HG02623 (cell line): ENCODE results near the gene PGBD5.

Experiments used
- ATAC-seq: cut with Tn5 transposase; IDR thresholded peaks from one replicate; pipeline ENCODE4 v1.9.1; 2021; ENCODE audit warnings: moderate library complexity; ENCODE audit not compliant: unreplicated experiment

The PGBD5 gene

DNA sequence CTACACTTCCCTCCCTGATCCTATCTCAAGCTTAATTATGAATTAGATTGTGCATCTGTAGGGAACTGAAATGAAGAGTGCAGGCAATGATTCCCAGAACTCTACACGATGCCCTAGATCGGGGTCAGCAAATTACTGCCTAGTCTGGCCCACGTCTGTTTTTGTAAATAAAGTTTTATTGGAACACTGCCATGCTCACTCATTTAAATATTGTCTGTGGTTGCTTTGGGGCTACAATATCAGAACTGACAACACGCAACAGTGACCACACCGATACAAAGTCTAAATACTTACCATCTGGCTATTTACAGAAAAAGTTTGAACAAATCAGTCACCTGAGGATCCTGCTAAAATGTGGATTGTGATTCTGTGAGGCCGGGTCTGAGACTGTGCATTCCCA lies 74.1 kb downstream of the PGBD5 start:
- no peak for ATAC-seq

DNA sequence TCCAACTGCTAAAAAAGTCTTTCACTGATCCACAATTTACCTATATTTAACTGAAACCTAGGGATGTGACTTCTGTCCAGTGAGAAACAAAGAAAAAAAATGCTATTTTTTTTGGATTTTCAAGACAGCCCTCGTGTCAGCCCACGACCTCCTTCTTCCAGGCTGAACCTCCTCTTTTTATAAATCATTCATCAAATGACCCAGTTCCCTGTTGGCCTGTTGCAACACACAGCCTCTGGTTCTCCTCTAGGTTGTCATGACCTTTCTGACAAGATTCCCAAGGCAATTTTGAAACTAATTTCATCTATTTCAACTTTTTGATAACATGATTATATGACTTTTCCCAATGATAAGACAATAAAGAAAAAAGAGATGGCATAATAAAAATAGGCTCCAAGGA lies 74.6 kb downstream of the PGBD5 start:
- ATAC-seq = no peak

DNA sequence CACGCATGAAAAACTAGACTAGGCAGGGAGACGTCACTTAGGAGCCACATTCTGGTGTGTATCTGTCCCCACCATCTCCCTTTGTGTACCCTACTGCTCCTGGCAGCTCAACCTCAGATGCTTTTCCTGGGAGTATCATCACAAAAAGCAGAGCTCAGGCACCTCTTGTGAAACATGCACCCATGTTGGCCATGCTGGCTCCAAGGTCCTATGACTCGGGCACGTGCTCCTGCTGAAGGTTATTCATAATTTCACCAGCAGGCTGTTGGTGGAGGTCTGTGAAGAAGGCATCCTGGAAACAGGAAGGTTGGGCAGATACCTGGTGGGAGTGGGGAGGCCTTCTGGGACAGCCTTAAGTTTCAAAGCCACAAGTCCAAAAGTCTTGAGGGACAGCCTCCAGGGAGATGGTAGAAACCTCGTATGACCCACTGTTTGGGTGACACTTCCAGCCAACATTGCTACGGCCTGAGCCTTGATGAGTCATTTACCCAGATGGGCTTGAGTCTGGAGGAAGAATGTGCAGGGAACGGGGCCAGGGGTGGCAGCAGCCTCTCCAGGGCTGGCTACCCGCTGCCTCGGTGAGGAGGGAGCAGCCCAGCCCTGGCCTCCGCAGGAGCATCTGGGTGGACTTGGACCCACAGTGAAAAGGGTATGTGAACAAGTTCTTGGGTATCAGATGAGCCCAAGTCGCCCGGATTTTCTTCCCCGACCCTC lies 75.8 kb downstream of the PGBD5 start:
- ATAC-seq = no peak

DNA sequence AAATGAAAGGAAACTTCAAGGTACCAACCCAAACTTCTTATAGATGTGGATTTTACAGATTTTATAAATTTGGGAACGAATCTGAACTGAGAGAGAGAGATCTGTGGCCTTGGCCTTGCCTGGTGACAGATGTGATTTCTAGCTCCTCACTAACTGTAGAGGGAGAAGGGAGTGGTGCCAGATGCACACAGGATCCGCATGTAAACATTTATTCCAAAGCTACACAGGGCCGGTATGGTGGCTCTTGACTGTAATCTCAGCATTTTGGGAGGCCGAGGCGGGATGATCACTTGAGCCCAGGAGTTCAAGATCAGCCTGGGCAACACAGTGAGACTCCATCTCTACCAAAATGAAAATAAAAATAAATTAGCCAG lies 77.1 kb downstream of the PGBD5 start:
- ATAC-seq = no peak

DNA sequence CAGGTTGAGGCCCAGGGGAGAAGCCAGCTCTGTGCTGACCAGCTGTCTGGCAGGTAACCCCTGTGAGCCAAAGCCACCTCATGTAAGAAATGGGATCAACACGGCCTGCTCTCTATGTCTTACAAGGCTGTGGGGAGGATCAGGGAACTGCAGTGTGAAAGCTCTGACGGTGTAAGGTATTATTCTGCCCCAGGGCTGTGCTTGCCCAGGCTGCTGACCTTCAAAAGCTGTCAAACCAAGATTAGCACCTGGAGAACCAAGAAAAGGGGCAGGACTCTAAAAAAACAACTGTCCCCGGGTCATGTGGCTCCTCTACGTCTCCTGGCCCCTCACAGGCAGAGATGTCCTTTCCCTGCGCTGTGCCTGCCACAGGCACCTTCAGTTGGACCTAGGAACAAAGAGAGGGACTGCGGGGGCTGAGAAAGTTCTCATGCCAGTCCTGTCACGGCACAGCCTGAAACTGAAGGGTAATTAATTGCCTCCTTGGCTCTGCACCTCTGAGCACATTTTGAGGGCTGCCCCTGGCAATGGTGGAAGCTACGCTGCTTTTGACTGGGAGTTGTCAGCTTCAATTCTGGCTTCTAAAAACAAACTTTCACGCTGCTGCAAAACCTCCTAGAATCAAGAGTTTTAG lies 77.6 kb downstream of the PGBD5 start:
- ATAC-seq = no peak

DNA sequence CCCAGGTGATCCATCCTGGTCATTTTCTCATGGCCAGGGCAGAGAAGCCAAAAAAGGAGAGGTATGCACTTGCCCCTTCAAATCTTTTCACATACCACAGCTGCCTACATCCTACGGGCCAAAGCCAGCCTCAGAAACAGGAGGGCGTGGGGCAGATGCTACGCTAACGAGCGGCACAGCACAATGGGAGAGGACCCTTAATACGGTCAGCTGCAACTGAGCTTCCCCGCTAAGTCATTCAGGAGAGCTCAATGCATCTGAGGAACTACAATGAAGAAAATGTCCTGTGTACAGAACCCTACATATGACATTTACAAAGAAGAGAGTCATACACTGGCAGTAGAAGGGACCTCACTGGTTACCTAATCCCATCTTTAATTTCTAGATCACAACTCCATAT lies 78.2 kb downstream of the PGBD5 start:
- ATAC-seq = no peak

DNA sequence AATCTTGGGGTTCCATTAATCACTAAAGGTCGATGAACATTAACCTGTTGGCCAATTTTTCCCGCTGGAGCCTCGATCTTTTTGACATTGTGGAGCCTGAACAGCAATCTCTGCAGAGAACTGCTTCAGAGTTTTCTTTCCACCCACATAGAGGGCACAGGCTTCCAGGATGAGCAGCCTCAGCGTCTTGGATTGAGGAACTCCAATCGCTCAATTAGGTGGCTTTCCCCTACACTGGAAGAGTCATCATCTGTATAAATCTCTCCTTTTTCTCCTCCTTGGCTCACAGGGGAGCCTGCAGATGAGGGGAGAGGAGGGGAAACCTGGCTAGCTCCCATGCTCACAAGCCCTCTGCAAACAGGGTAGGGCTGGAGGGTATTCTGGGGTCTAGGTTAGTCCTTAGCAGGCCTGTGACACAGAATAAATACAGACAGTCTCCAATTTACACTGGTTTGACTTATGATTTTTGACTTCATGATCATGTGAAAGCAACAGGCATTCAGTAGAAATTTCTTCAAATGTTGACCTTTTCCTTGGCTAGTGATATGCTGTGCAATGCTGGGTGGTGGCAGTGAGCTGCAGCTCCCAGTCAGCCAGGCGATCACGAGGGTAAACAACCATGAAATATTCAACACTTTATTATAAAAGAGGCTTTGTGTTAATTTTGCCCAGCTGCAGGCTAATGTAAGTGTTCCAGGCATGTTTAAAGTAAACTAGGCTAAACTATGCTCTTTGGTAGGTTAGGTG lies 80.8 kb downstream of the PGBD5 start:
- no peak for ATAC-seq

DNA sequence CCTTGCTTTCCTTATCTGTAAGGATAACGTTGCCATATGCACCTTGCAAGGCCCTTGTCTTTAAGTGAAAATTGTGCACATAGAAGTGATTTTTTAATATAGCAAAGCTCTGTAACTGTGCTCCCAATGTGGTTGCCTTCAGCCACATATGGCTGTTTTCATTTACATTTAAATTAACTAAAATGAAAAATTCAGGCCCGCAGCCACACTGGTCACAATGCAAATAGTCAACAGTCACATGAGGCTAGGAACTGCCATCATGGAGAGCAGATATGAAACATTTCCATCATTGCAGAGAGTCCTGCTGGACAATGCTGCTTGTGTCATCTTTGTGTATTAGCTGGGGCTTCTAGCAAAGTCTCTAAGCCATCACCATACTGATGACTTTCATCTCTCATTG lies 83.4 kb downstream of the PGBD5 start:
- no peak for ATAC-seq

DNA sequence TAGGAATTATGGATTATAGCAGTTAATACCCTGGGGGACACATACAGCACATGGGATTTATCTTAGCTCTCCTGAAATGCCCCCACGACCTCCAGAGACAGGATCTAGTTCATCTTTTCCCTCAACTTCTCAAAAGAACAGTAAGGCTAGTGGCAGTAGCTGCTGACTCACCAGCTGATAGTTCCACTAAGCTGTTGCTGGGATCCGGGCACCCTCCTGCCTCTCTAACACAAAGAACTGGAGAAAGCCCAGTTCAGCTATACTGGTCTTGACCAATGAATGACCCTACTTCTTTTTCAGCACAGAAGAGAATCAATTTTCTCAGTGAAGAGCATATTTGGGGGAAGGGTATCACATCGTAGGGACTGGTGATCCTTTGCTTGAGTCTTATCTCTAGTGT lies 84.1 kb downstream of the PGBD5 start:
- ATAC-seq = no peak

DNA sequence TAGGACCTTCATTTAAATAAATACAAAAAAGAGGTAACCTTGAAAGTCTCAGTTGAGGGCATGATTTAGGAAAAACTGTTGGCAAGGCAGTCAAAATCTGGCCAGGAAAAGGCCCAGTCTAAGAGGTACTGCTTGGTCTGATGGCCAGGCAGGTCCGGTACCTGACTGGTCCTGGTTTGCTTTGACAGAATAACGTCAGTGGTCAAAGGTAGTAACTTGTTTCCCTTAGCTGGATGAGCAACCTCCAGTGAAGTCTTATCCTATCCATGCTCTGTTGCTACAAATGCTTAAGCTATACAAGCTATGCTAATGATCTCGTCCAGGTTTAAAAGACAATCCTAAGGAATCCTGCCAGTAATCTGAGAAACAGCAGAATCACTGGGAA lies 85.0 kb downstream of the PGBD5 start:
- no peak for ATAC-seq

DNA sequence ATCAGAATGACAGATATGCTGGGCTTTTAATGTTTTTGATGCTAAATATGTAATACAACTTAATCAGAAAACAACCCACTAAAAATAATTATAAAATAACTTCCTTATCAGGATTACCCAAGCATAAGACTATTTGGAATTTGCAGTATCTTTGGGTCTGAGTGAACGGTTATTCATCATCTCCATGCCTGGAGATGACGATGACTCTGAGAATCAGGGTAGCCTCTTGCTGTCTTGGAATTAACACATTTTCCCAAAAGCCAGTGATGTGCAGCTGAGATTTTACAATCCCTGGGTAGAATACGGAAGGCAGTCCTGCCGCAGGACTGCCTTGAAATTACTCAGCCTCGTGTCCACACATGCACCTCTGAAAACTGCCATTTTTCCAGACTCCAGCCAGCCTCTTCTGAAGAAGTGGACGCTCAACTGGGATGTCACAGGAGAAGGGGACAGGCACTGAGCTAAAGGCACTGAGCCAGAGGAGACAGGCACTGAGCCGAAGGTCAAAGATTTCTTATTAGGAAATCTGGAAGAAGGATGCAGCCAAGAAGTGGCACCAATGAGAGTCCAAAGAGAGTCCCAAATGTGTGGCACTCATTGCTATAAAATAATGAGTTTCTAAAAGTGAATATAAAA lies 85.5 kb downstream of the PGBD5 start:
- ATAC-seq = no peak

DNA sequence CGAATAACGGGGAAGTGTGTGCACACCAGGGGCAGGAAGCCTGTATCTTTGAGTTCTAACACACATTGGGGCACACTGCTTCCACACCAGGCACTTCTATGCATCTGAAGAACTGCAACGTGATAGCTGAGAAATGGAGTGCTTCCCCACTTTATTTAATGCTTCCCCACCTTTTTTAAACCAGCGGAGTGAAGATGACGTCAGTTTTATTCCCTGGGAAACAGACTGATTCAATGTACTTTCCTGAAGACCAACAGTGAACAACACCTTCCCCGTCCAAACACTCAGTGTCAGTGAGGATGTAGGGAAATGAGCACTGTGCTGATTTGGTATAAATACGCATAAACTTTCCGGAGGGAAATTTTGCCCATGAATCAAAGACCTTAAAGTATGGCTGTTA lies 87.1 kb downstream of the PGBD5 start:
- ATAC-seq = no peak

DNA sequence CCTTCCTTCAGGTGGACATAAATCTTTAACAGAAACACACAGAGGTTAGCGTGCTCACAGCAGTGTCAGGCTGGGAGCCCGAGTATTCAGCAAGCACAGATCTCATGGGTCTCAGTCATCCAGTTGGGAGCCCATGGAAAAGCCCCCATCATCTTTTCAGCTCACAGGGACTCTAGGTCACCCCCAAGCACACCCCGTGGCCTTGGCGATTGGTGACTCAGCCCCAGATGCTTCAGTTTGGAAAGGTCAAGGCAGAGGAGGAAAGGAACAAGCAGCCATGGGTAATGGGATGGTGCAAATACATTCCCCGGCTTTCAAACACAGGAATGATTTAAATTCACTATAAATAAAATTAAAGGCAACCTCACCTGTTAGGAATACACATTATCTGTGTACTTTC lies 88.9 kb downstream of the PGBD5 start:
- ATAC-seq = no peak

DNA sequence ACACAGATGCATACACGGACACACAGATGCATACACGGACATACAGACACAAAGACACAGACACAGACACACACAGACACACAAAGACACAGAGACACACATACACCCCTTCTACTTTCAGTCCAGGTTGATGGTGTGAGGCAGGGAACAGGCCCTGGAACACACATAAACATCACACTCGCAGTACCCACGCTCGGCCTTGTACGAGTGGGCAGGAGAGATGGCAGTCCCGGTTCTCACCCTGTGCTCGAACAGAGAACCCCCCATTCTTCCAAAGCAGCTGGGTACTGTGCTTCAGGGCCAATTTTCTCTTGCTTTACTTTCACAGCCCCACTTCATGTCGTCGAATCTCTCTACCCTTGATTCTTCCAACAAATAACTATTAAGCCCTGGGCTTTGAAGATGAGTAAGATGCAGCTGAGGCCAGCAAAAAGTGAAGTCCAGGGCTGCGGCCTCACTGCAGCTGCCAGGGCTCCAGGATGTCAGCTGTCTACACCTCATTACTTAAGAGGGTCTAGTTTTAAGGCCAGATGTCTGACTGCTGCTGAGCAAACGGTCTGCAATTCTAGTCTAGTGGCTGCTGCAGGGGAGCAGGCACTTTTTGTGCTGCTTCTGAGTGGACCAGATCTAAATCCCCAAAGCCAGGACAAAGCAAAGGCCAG lies 90.1 kb downstream of the PGBD5 start:
- no peak for ATAC-seq

DNA sequence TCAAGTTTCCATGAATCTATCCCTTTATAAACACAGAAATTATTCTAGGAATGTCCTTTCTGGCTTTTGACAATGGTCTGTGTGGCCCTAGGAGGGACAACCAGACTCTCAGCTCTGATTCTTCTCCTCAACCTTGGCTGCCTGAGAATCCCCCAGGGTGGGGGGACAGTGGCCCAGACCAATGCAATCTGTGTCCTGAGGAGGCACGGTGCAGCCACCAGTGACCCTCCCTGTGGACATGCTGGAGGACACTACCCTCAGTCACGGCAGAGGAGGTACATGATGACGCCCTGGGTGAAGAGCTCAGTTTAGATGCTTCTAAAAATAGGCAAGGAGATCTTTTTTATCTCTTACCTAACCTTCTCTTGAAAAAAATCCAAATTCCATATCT lies 91.7 kb downstream of the PGBD5 start:
- ATAC-seq = no peak

DNA sequence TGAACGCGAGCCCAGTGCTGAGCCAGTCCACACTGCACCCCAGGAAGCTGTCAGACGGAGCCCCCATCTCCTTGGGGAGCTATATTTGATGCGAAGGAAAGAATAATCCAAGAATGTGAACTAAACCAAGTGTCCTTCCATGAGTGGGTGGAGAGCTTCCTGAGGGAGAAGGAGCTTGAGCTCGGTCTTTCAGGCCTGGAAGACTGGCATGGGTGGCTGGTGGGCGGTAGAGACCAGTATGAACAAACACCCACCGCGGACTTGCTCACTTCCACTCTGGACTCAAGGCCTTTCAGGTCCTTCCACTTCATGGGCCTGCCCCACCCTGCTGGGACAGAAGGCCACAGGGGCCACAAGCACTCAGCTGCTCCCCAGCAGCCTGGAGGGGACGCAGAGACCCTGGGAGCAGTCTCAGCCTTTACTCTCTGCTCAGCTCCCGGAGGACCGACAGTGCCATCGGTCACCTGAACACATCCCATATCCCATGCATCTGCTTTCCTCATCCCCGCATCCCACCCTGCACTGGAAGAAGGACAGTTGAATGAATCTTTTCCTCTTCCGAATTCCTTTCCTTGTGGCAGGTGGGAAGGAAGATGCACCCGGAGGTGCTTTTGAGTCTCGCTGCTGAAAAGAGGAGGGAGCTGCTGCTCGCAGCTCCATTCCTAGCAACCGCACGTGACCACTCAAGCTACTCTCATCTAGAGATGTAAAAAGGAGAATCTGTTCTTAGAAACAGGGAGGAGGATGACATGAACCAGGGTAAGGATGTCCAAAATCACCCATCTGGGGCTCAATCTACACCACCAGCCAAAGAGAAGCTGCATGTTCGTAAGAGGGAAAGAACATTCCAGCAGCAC lies 92.3 kb downstream of the PGBD5 start:
- ATAC-seq = no peak

DNA sequence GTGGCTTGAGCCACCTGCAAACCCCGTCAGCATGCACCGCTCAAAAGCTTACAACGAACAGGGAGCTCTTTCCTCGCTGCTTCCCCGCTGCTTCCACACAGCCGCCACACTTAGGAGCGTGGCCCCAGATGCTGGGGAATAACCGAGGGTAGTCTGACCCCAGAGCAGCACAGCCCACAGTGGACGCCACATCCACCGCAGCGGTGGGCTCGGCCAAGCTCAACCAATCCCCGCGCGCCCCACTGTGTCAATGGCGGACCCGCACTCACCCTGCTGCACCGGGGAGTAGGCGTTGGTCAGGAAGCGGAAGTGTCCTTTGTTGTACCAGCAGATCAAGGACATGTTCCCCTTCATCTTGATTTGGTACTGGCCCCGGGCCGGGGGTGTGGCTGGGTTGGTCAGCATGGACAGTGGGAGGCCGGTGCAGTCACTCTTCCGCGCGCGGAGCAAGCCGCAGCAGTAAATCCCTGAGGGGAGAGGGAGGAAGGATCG lies 93.5 kb downstream of the PGBD5 start:
- ATAC-seq = no peak

DNA sequence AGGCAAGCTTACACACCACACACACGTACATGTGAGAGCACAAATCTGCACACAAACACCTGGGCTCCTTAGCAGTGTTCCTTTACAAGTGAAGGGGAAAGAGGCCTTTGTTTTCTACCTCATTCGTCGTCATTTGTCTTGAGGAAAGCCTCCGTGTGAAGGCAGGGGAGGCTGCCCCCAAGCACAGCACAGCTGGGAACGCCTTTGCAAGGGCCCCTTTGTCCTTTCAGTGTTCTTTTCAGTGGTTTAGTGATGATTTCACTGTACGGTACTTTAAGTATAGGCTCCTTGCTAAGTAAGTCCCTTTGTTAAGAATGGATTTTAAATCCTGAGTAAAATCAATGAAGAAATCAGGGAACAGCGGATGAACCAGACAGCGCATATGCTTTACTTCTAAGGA lies 94.1 kb downstream of the PGBD5 start:
- no peak for ATAC-seq

DNA sequence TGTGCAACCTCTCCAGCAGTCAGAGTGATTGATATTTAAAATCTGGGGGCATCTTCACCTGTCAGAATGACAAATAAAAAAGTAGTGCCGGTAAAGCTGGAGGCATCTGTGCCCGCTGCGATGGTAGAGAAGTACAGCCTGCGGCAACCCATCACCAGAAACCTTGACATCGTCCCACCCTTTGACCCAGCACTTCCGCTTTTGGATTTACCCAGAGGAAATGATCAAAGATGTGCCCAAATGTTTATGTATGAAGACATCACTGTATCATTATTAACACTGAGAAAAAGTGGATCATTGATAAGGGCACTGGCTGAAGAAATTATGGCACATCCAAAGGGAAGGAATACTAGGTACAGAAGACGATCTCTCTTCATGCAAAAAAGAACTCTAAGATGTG lies 96.0 kb downstream of the PGBD5 start:
- ATAC-seq = no peak

DNA sequence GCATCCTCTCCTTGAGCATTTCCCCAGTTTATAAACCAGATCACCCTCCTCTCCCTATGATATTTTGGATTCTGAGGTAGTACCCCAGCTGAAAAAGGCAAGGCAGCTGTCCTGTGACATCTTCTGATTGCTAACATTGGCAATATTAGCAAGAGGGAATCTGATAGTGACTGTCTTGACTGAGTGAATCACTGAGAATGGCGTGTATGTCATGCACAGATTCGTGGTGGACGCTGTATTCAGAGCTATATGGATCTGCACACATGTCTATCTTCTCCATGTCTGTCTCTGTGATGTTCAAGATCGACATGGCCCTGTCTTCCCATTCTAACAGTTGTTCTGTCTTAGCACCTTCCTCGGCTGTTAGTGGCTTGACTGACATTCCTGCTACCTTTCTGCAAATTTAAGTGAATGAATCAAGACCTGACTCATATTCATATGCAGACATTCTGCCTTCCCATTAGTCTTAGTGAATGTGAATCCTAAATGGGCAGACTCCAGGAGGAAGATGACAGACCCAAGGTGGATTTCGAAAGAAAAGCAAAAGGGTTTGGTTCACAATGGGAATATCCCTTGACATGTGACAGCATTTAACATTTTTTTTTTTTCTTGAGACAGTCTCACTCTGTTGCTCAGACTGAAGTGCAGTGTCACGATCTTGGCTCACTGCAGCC lies 97.7 kb downstream of the PGBD5 start:
- no peak for ATAC-seq
